CD14-positive monocyte (primary cell): Measurements from ENCODE around the gene TEKTIP1. TPM values are rescaled to one million over a fixed set of nuclear protein-coding genes. Genes with fewer than 3 reads are reported as not detected.
A peak's percentile ranks its signal among the peaks of the same experiment; 100 is the strongest.

Experiments
- DNase-seq, 3 donors: peaks; one replicate each; pipeline ENCODE4 v3.0.0-alpha.2; 2011 to 2022
- H2AFZ ChIP-seq: 2 replicates; pipeline ENCODE4 v1.6.0; 2012; ENCODE audit warnings: mild to moderate bottlenecking, low read depth, low read length, inconsistent platforms; ENCODE audit not compliant: insufficient read depth, poor library complexity, severe bottlenecking
- H3K27ac ChIP-seq, 2 donors: 1 replicate in 1 of 2; 2 replicates in 1 of 2; pipeline ENCODE4 v1.5.1; 2012 to 2013; ENCODE audit warnings: low read length in 2 of 2, control low read depth in 1 of 2, inconsistent platforms in 1 of 2, low read depth in 1 of 2, mild to moderate bottlenecking in 1 of 2
- H3K27me3 ChIP-seq, 2 donors: one replicate each; pipeline versions ENCODE4 v1.6.0 to v1.6.1; 2011 to 2013; ENCODE audit warnings: low read length in 2 of 2; ENCODE audit not compliant: control insufficient read depth in 2 of 2, insufficient read depth in 2 of 2
- H3K36me3 ChIP-seq, 2 donors: replicated peaks in 1 of 2; 1 replicate in 1 of 2; 2 replicates in 1 of 2; pipeline versions ENCODE4 v1.5.1 to v1.6.1; 2012 to 2013; ENCODE audit warnings: low read length in 2 of 2, control low read depth in 1 of 2, inconsistent platforms in 1 of 2, mild to moderate bottlenecking in 1 of 2; ENCODE audit not compliant: insufficient read depth in 2 of 2, control insufficient read depth in 1 of 2
- H3K4me1 ChIP-seq, 2 donors: 1 replicate in 1 of 2; 2 replicates in 1 of 2; pipeline versions ENCODE4 v1.5.1 to v1.6.1; 2012 to 2013; ENCODE audit warnings: low read length in 2 of 2, control low read depth in 1 of 2, inconsistent platforms in 1 of 2, mild to moderate bottlenecking in 1 of 2, moderate library complexity in 1 of 2; ENCODE audit not compliant: insufficient read depth in 2 of 2, control insufficient read depth in 1 of 2
- H3K4me2 ChIP-seq: replicated peaks from 2 replicates; pipeline ENCODE3; 2012; ENCODE audit warnings: low read length, moderate library complexity, mild to moderate bottlenecking; ENCODE audit not compliant: poor library complexity, severe bottlenecking; ENCODE audit errors: extremely low read depth
- H3K4me3 ChIP-seq, 3 experiments: fragments of 200-600 bp in 1 of 3; sonication (generic) in 1 of 3; replicated peaks in 1 of 3; 1 replicate in 2 of 3; 2 replicates in 1 of 3; pipeline ENCODE4 v1.5.1; 2011 to 2013; ENCODE audit warnings: low read length in 3 of 3, mild to moderate bottlenecking in 3 of 3, control low read depth in 2 of 3, low read depth in 2 of 3, inconsistent platforms in 1 of 3, moderate library complexity in 1 of 3
- H3K79me2 ChIP-seq: 2 replicates; pipeline ENCODE4 v1.6.0; 2012; ENCODE audit warnings: mild to moderate bottlenecking, control low read depth, inconsistent platforms, low read length, moderate library complexity; ENCODE audit not compliant: insufficient read depth
- H3K9ac ChIP-seq: 2 replicates; pipeline ENCODE4 v1.6.0; 2017; ENCODE audit warnings: low read length, mild to moderate bottlenecking; ENCODE audit not compliant: insufficient read depth, poor library complexity, severe bottlenecking
- H3K9me3 ChIP-seq, 2 donors: replicated peaks in 1 of 2; 1 replicate in 1 of 2; 2 replicates in 1 of 2; pipeline versions ENCODE4 v1.5.1 to v1.6.1; 2012 to 2013; ENCODE audit warnings: low read length in 2 of 2, control low read depth in 1 of 2; ENCODE audit not compliant: control insufficient read depth in 1 of 2, insufficient read depth in 1 of 2
- H4K20me1 ChIP-seq: 2 replicates; pipeline ENCODE4 v1.6.0; 2012; ENCODE audit warnings: mild to moderate bottlenecking, low read length, control low read depth, moderate library complexity; ENCODE audit not compliant: insufficient read depth
- H3K27ac Mint-ChIP-seq, 7 donors: one replicate each; pipeline ENCODE4 v1.8.0; 2020; ENCODE audit warnings: mild to moderate bottlenecking in 7 of 7, mixed read lengths in 7 of 7, moderate library complexity in 6 of 7, inconsistent platforms in 2 of 7
- H3K27me3 Mint-ChIP-seq, 3 donors: one replicate each; pipeline ENCODE4 v1.8.0; 2021 to 2022; ENCODE audit warnings: low read depth in 3 of 3, mild to moderate bottlenecking in 3 of 3, mixed read lengths in 3 of 3, moderate library complexity in 3 of 3, inconsistent platforms in 1 of 3
- H3K36me3 Mint-ChIP-seq, 2 donors: one replicate each; pipeline ENCODE4 v1.8.0; 2020; ENCODE audit warnings: mixed read lengths in 2 of 2, inconsistent platforms in 1 of 2, mild to moderate bottlenecking in 1 of 2
- H3K4me1 Mint-ChIP-seq: one replicate; pipeline ENCODE4 v1.8.0; 2020; ENCODE audit warnings: mild to moderate bottlenecking, mixed read lengths
- H3K4me3 Mint-ChIP-seq, 2 donors: one replicate each; pipeline ENCODE4 v1.8.0; 2020; ENCODE audit warnings: mild to moderate bottlenecking in 2 of 2, mixed read lengths in 2 of 2, moderate library complexity in 1 of 2
- H3K9me3 Mint-ChIP-seq, 7 donors: one replicate each; pipeline ENCODE4 v1.8.0; 2020 to 2022; ENCODE audit warnings: mixed read lengths in 7 of 7, mild to moderate bottlenecking in 6 of 7, moderate library complexity in 6 of 7, inconsistent platforms in 2 of 7
- CTCF ChIP-seq: fragments of 200-600 bp; IDR thresholded peaks from one replicate; pipeline ENCODE4 v1.8.0; 2022; ENCODE audit warnings: antibody characterized with exemption, mild to moderate bottlenecking
- WGBS: methylation state at CpG from one replicate; pipeline ENCODE4 v1.1.5; 2013; ENCODE audit warnings: missing lambda C conversion rate; ENCODE audit not compliant: insufficient coverage; 5-methylcytosine and 5-hydroxymethylcytosine counted together
- intact Hi-C, 2 donors: fragments of 100-400 bp; cut with micrococcal nuclease; formaldehyde crosslinking; loops; one replicate each; pipeline versions ENCODE4 v1.15.0 to v1.15.1; 2023
- polyA plus RNA-seq, 3 donors: library from polyadenylated mRNA; depleted of rRNA in 1 of 3; unstranded in 2 of 3; stranded (reverse) in 1 of 3; fragments of 300-500 nt in 2 of 3; fragments of >200 nt in 1 of 3; fragmentation: Illumina TruSeq in 2 of 3; gene quantifications; 1 replicate in 2 of 3; 2 replicates in 1 of 3; pipeline ENCODE4 v1.2.3, GENCODE V29; 2012 to 2021

Gene TEKTIP1
- polyA plus RNA-seq, 3 donors = 1.8 TPM; not detected in 2

- Mint-ChIP-seq H3K36me3 (peaks cover 8 to 32% of the 10 kb centered on the region in 2 donors), H3K4me1 (peaks cover 34% of the 10 kb centered on the region), H3K27ac (peak overlapping the region in 6 of 7 donors; percentile 63 to 94 (median 88)), H3K27me3 (peaks cover 0 to 2% (median 0%) of the 10 kb centered on the region in 3 donors), H3K9me3 (peaks cover 0 to 6% (median 3%) of the 10 kb centered on the region in 7 donors), H3K4me3 (peak overlapping the region; percentile 80 to 83)
- peak overlapping the region; percentile 76 for H3K9ac ChIP-seq
- H3K4me1 ChIP-seq = peaks cover 30 to 44% of the 10 kb centered on the region in 2 donors
- TF ChIP-seq CTCF = no peak
- peak overlapping the region; percentile 55 to 91 (median 88) for H3K4me3 ChIP-seq
- no peaks in the 10 kb centered on the region for H3K9me3 ChIP-seq
- peaks cover 0 to 6% of the 10 kb centered on the region in 2 donors for H3K36me3 ChIP-seq
- H3K27me3 ChIP-seq = no peaks in the 10 kb centered on the region
- DNase-seq = peak; percentile 96
- H3K27ac ChIP-seq = peak overlapping the region in 1 of 2 donors; percentile 3
- no peaks in the 10 kb centered on the region for H4K20me1 ChIP-seq
- H3K4me2 ChIP-seq = peak overlapping the region; percentile 99
- H2AFZ ChIP-seq = peak overlapping the region; percentile 69
- intact Hi-C loops = loop anchor here (2.0 to 5.0 kb wide), 3 partner anchors 17 to 67 kb away; partner anchors contain the start of genes MFSD12 (in 2 of the 2), CACTIN (in 1 of the 2) and FZR1 (in 1 of the 2)
- H3K79me2 ChIP-seq = peaks cover 9% of the 10 kb centered on the region
- 61% methylated on average over 41 of the region's 55 CpGs for WGBS
Measured at GRCh38 chr19:3573858-3574637, 35.1 kb downstream of the TEKTIP1 start.

GRCh38 chr19:3575260-3575741 lies 36.3 kb downstream of the TEKTIP1 start:
- no peaks in the 10 kb centered on the region for H4K20me1 ChIP-seq
- 90% methylated on average over 9 of the region's 19 CpGs for WGBS
- intact Hi-C loops = no loop called here

More at GRCh38 chr19:3575260-3575741, 36.3 kb downstream of the TEKTIP1 start:
- no peak overlapping the region for H3K4me2 ChIP-seq
- no peak for DNase-seq
- no peaks in the 10 kb centered on the region for H3K27me3 ChIP-seq
- no peak overlapping the region for H3K27ac ChIP-seq
- peak overlapping the region in 1 of 2 donors; percentile 3 for H3K4me3 Mint-ChIP-seq
- peaks cover 9% of the 10 kb centered on the region for H3K79me2 ChIP-seq
- no peaks in the 10 kb centered on the region for H3K9me3 ChIP-seq
- H3K4me1 ChIP-seq = peaks cover 30 to 44% of the 10 kb centered on the region in 2 donors
- peaks cover 0 to 6% of the 10 kb centered on the region in 2 donors for H3K36me3 ChIP-seq
- H3K4me3 ChIP-seq = no peak overlapping the region
- no peak overlapping the region for H3K9ac ChIP-seq
- no peak overlapping the region for H2AFZ ChIP-seq
- H3K4me1 Mint-ChIP-seq = peaks cover 38% of the 10 kb centered on the region
- H3K36me3 Mint-ChIP-seq = peaks cover 8 to 32% of the 10 kb centered on the region in 2 donors
- H3K9me3 Mint-ChIP-seq = peaks cover 0 to 6% (median 3%) of the 10 kb centered on the region in 7 donors
- TF ChIP-seq CTCF = no peak
- H3K27ac Mint-ChIP-seq = peak overlapping the region in 3 of 7 donors; percentile 15 to 78 (median 65)
- peaks cover 0 to 2% (median 0%) of the 10 kb centered on the region in 3 donors for H3K27me3 Mint-ChIP-seq
